IMR-90 (cell line): ENCODE results near the gene SMARCD1. TPM values are rescaled to one million over a fixed set of nuclear protein-coding genes. Genes with fewer than 3 reads are reported as not detected.

ENCODE experiments used
- CEBPB ChIP-seq: IDR thresholded peaks from 2 replicates; pipeline ENCODE4 v1.6.1; 2012; ENCODE audit warnings: low read depth, low read length, improper control_type of control experiment
- MXI1 ChIP-seq: IDR thresholded peaks from 2 replicates; pipeline ENCODE4 v1.6.1; 2012; ENCODE audit warnings: low read depth, mild to moderate bottlenecking, low read length, moderate library complexity, borderline replicate concordance
- SMC3 ChIP-seq: fragments of 150-350 bp; IDR thresholded peaks from 2 replicates; pipeline ENCODE4 v1.6.1; 2016; ENCODE audit warnings: low read depth, mild to moderate bottlenecking, antibody characterized with exemption, low read length, moderate library complexity
- polyA plus RNA-seq, 3 experiments: library from polyadenylated mRNA; depleted of rRNA; stranded (reverse); fragments of >200 nt; gene quantifications; 2 replicates each; pipeline ENCODE4 v1.2.3, GENCODE V29; 2012; ENCODE audit warnings: low replicate concordance in 1 of 3
- total RNA-seq: library from RNA; depleted of rRNA; stranded (reverse); fragments of >200 nt; gene quantifications from 2 replicates; pipeline ENCODE4 v1.2.3, GENCODE V29; 2012

SMARCD1 gene
- total and polyA plus RNA-seq, 2 of the 4 experiments (the other 2 are of a cell fraction), result 28.1 to 47.9 TPM

DNA sequence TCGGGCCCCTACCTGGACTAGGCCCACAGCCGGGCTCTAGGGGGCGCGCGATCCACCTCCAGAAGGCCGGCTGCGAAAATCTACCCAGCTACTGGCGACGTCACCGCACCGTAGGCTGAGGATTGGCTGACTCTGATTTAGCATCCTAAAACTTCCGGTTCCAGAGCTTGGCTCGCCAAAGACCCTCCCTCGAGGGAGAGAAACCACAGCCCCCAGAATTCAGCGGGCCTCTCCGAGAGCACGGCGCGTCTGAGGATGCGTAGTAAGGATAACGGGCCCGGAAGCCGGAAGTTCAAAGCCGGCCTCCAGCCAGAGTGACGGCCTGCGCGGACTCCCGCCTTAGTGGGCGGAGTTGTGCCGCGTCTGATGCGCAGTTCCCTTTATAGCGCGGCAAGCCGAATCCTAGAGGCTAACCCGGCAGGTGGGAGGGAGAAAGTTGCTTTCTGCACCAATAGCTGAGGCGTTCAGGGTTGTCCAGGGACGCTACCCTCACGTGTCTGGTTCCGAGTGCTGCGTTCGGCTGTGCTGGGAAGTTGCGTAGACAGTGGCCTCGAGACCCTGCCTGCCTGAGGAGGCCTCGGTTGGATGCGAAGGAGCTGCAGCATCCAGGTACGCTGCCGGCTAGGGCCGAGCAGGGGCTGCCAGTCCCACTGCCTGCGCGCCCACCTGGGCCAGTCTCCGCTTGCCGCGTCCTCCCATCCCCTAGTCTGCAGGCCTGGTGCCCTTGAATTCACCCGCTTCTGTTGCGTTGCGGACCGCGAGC lies 26.7 kb downstream of the SMARCD1 start, which contains the start of gene COX14 (continued):
- TF ChIP-seq CEBPB, result peak; percentile 49; the same call in 1 of the 2 replicates
- TF ChIP-seq MXI1, result peak; percentile 92; the same call in 1 of the 2 replicates
- peak; percentile 46 for TF ChIP-seq SMC3
